Ishikawa (cell line): Measurements from ENCODE around the gene MAGI2.

Experiments
- CEBPB ChIP-seq: IDR thresholded peaks from 2 replicates; pipeline ENCODE4 v1.6.1; 2012
- CREB1 ChIP-seq: IDR thresholded peaks from 2 replicates; pipeline ENCODE4 v1.6.1; 2012; ENCODE audit warnings: low read depth
- EGR1 ChIP-seq: IDR thresholded peaks from 2 replicates; pipeline ENCODE4 v1.6.1; 2012
- EP300 ChIP-seq: IDR thresholded peaks from 2 replicates; pipeline ENCODE4 v1.6.1; 2012; ENCODE audit warnings: borderline replicate concordance
- FOXM1 ChIP-seq: IDR thresholded peaks from 2 replicates; pipeline ENCODE4 v1.6.1; 2012; ENCODE audit warnings: low read depth, borderline replicate concordance
- MAX ChIP-seq: IDR thresholded peaks from 2 replicates; pipeline ENCODE4 v1.6.1; 2012
- NFIC ChIP-seq: IDR thresholded peaks from 2 replicates; pipeline ENCODE4 v1.6.1; 2012
- RAD21 ChIP-seq: IDR thresholded peaks from 2 replicates; pipeline ENCODE4 v1.6.1; 2012; ENCODE audit warnings: low read depth
- REST ChIP-seq: IDR thresholded peaks from 2 replicates; pipeline ENCODE4 v1.6.1; 2012; ENCODE audit warnings: low read depth, mild to moderate bottlenecking
- TAF1 ChIP-seq: IDR thresholded peaks from 2 replicates; pipeline ENCODE4 v1.6.1; 2012; ENCODE audit warnings: low read depth, mild to moderate bottlenecking
- TCF12 ChIP-seq: IDR thresholded peaks from 2 replicates; pipeline ENCODE4 v1.6.1; 2012; ENCODE audit warnings: low read depth
- TEAD4 ChIP-seq: IDR thresholded peaks from 2 replicates; pipeline ENCODE4 v1.6.1; 2012
- USF1 ChIP-seq: IDR thresholded peaks from 2 replicates; pipeline ENCODE4 v1.6.1; 2012
- YY1 ChIP-seq: IDR thresholded peaks from 2 replicates; pipeline ENCODE4 v1.6.1; 2012; ENCODE audit warnings: low read depth
- ZBTB7A ChIP-seq: IDR thresholded peaks from 2 replicates; pipeline ENCODE4 v1.6.1; 2012; ENCODE audit warnings: low read depth

Gene MAGI2

GRCh38 chr7:79142706-79143105 lies 310.8 kb downstream of the MAGI2 start:
- TF ChIP-seq USF1 (no peak), ZBTB7A (no peak), TCF12 (no peak), CREB1 (no peak), EGR1 (no peak), RAD21 (no peak), CEBPB (no peak), TAF1 (no peak), MAX (no peak), TEAD4 (no peak), REST (no peak), YY1 (no peak), EP300 (no peak), FOXM1 (no peak), NFIC (no peak)

- no peak for TF ChIP-seq CREB1
- TF ChIP-seq RAD21: no peak
- no peak for TF ChIP-seq FOXM1
- TF ChIP-seq YY1: no peak
- no peak for TF ChIP-seq CEBPB
- no peak for TF ChIP-seq MAX
Measured at GRCh38 chr7:79141252-79141651, 312.2 kb downstream of the MAGI2 start.

- no peak for TF ChIP-seq TAF1
- no peak for TF ChIP-seq USF1
- no peak for TF ChIP-seq TCF12
- no peak for TF ChIP-seq CEBPB
Measured at GRCh38 chr7:79137942-79138341, 315.5 kb downstream of the MAGI2 start.

- TF ChIP-seq RAD21 (no peak), EP300 (no peak), TEAD4 (no peak), CEBPB (no peak), USF1 (no peak), CREB1 (no peak), FOXM1 (no peak), NFIC (no peak), TAF1 (no peak), TCF12 (no peak), MAX (no peak), EGR1 (no peak), ZBTB7A (no peak), YY1 (no peak), REST (no peak)
Measured at GRCh38 chr7:79132844-79133451, 320.5 kb downstream of the MAGI2 start.

GRCh38 chr7:79130715-79131114 lies 322.8 kb downstream of the MAGI2 start:
- TF ChIP-seq CREB1 (no peak), REST (no peak), ZBTB7A (no peak), NFIC (no peak), TCF12 (no peak), RAD21 (no peak), YY1 (no peak), TAF1 (no peak), TEAD4 (no peak), MAX (no peak), FOXM1 (no peak), EP300 (no peak), CEBPB (no peak), EGR1 (no peak), USF1 (no peak)
